Thyroid gland (tissue), 4 donors: Measurements from ENCODE around the gene P2RX6.

Experiments used
- CTCF ChIP-seq, 6 experiments: fragments of 200-600 bp in 3 of 6; fragments of 450-650 bp in 3 of 6; sonication (generic) in 3 of 6; IDR thresholded peaks; one replicate each; pipeline ENCODE4 v1.5.1; 2016 to 2019; ENCODE audit warnings: antibody characterized with exemption in 6 of 6, mild to moderate bottlenecking in 2 of 6, inconsistent platforms in 1 of 6, moderate library complexity in 1 of 6
- POLR2A ChIP-seq, 2 donors: fragments of 450-650 bp; IDR thresholded peaks; one replicate each; pipeline ENCODE4 v1.6.1; 2017; ENCODE audit warnings: antibody characterized with exemption in 2 of 2, mild to moderate bottlenecking in 2 of 2, moderate library complexity in 1 of 2

- TF ChIP-seq CTCF (IDR thresholded peaks at IDR 0.05) (no peak), POLR2A (IDR thresholded peaks at IDR 0.05) (no peak)
Observed at GRCh38 chr22:21000207-21000986, 14.6 kb upstream of the P2RX6 start.
